H1 (cell line): ENCODE results near the gene PLCB3. TPM values are rescaled to one million over a fixed set of nuclear protein-coding genes. Genes with fewer than 3 reads are reported as not detected.

Experiments
- EP300 ChIP-seq, 2 experiments: IDR thresholded peaks; 1 replicate in 1 of 2; 2 replicates in 1 of 2; pipeline ENCODE4 v1.6.1; 2011 to 2012; ENCODE audit warnings: low read depth in 2 of 2, low read length in 2 of 2, mild to moderate bottlenecking in 2 of 2, borderline replicate concordance in 1 of 2, inconsistent platforms in 1 of 2, moderate library complexity in 1 of 2
- FOSL1 ChIP-seq: IDR thresholded peaks from 2 replicates; pipeline ENCODE4 v1.6.1; 2011; ENCODE audit warnings: mild to moderate bottlenecking, low read depth, low read length, moderate library complexity; ENCODE audit not compliant: insufficient read depth
- GTF2F1 ChIP-seq: IDR thresholded peaks from 2 replicates; pipeline ENCODE4 v1.6.1; 2012; ENCODE audit warnings: low read depth, low read length, improper control_type of control experiment, borderline replicate concordance
- HDAC6 ChIP-seq: IDR thresholded peaks from one replicate; pipeline ENCODE4 v1.7.1; 2012; ENCODE audit warnings: low read depth, mild to moderate bottlenecking, inconsistent platforms, low read length, moderate library complexity
- KDM5A ChIP-seq: fragments of 200-600 bp; IDR thresholded peaks from 2 replicates; pipeline ENCODE4 v1.7.1; 2012; ENCODE audit warnings: mild to moderate bottlenecking, low read length, inconsistent platforms, mixed read lengths
- POU5F1 ChIP-seq: IDR thresholded peaks from 2 replicates; pipeline ENCODE4 v1.6.1; 2011; ENCODE audit warnings: low read depth, mild to moderate bottlenecking, low read length, moderate library complexity
- RBBP5 ChIP-seq: IDR thresholded peaks from 2 replicates; pipeline ENCODE4 v1.7.1; 2012; ENCODE audit warnings: low read depth, mild to moderate bottlenecking, inconsistent platforms, low read length, moderate library complexity, borderline replicate concordance
- SIX5 ChIP-seq: IDR thresholded peaks from 2 replicates; pipeline ENCODE4 v1.6.1; 2011; ENCODE audit warnings: mild to moderate bottlenecking, low read depth, low read length
- TEAD4 ChIP-seq: IDR thresholded peaks from 2 replicates; pipeline ENCODE4 v1.6.1; 2012; ENCODE audit warnings: low read depth, low read length, inconsistent platforms, mixed read lengths
- polyA plus RNA-seq, 7 experiments: library from polyadenylated mRNA; depleted of rRNA in 3 of 7; stranded (reverse) in 5 of 7; unstranded in 2 of 7; fragments of >200 nt in 5 of 7; fragments of 200-250 nt in 2 of 7; gene quantifications; 1 replicate in 5 of 7; 2 replicates in 1 of 7; 4 replicates in 1 of 7; pipeline versions ENCODE4 v1.2.1 to v1.2.3, GENCODE V29; 2011 to 2013; ENCODE audit warnings: missing spikeins in 2 of 7, mixed read lengths in 2 of 7
- total RNA-seq: library from RNA; stranded (reverse); fragmentation: NEBNext Ultra II Directional; extraction: Animal tissue kit (Norgen Biotek cat#: 25700); gene quantifications from 2 replicates; pipeline ENCODE4 v1.2.1, GENCODE V29; 2021
- TF ChIP-seq, protein P1 (sequence below): fragments of 300-600 bp; sonication (generic); IDR thresholded peaks from 2 replicates; pipeline ENCODE4 v1.7.1; 2012; ENCODE audit warnings: low read length, moderate library complexity, mild to moderate bottlenecking, inconsistent platforms; ENCODE audit not compliant: insufficient replicate concordance

Gene PLCB3
- total and polyA plus RNA-seq, 2 of the 8 experiments (the other 6 are each of a cell fraction or from before 2014, with no cell fraction given): 47.2 to 104 TPM

DNA sequence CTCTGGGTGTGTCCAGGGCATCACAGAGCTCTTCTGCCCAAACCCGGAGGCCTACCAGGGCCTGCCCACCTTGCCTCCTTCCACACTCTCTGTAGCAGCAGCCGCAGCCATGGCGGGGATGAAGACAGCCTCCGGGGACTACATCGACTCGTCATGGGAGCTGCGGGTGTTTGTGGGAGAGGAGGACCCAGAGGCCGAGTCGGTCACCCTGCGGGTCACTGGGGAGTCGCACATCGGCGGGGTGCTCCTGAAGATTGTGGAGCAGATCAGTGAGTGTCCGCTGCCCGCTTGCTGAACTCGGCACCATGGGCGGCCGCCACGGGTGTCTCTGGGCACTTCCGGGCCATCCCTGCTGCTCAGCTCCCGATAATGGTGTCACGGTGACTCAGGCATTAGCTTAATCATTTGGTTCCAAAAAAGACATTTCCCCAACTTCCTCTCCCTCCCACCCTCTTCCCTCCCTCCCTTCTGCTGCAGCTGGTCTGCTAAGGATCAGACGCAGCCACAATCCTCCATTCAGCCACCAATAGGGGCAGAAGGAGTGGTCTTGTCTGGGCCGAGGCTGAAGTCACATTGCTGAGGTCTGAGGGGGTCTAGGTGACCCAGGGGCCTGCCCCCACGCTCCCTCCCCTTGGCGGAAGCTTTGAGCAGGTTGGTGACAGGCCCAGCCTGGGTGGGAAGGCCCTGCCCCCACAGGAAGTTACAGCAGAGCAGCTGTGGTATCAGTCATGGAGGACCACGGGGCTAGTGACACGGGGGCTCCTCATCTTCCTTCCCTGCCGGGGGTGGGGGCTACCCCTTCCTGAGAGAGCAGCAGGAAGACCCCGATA is 43.9 kb upstream of the PLCB3 start (continued):
- TF ChIP-seq, protein P1, sequence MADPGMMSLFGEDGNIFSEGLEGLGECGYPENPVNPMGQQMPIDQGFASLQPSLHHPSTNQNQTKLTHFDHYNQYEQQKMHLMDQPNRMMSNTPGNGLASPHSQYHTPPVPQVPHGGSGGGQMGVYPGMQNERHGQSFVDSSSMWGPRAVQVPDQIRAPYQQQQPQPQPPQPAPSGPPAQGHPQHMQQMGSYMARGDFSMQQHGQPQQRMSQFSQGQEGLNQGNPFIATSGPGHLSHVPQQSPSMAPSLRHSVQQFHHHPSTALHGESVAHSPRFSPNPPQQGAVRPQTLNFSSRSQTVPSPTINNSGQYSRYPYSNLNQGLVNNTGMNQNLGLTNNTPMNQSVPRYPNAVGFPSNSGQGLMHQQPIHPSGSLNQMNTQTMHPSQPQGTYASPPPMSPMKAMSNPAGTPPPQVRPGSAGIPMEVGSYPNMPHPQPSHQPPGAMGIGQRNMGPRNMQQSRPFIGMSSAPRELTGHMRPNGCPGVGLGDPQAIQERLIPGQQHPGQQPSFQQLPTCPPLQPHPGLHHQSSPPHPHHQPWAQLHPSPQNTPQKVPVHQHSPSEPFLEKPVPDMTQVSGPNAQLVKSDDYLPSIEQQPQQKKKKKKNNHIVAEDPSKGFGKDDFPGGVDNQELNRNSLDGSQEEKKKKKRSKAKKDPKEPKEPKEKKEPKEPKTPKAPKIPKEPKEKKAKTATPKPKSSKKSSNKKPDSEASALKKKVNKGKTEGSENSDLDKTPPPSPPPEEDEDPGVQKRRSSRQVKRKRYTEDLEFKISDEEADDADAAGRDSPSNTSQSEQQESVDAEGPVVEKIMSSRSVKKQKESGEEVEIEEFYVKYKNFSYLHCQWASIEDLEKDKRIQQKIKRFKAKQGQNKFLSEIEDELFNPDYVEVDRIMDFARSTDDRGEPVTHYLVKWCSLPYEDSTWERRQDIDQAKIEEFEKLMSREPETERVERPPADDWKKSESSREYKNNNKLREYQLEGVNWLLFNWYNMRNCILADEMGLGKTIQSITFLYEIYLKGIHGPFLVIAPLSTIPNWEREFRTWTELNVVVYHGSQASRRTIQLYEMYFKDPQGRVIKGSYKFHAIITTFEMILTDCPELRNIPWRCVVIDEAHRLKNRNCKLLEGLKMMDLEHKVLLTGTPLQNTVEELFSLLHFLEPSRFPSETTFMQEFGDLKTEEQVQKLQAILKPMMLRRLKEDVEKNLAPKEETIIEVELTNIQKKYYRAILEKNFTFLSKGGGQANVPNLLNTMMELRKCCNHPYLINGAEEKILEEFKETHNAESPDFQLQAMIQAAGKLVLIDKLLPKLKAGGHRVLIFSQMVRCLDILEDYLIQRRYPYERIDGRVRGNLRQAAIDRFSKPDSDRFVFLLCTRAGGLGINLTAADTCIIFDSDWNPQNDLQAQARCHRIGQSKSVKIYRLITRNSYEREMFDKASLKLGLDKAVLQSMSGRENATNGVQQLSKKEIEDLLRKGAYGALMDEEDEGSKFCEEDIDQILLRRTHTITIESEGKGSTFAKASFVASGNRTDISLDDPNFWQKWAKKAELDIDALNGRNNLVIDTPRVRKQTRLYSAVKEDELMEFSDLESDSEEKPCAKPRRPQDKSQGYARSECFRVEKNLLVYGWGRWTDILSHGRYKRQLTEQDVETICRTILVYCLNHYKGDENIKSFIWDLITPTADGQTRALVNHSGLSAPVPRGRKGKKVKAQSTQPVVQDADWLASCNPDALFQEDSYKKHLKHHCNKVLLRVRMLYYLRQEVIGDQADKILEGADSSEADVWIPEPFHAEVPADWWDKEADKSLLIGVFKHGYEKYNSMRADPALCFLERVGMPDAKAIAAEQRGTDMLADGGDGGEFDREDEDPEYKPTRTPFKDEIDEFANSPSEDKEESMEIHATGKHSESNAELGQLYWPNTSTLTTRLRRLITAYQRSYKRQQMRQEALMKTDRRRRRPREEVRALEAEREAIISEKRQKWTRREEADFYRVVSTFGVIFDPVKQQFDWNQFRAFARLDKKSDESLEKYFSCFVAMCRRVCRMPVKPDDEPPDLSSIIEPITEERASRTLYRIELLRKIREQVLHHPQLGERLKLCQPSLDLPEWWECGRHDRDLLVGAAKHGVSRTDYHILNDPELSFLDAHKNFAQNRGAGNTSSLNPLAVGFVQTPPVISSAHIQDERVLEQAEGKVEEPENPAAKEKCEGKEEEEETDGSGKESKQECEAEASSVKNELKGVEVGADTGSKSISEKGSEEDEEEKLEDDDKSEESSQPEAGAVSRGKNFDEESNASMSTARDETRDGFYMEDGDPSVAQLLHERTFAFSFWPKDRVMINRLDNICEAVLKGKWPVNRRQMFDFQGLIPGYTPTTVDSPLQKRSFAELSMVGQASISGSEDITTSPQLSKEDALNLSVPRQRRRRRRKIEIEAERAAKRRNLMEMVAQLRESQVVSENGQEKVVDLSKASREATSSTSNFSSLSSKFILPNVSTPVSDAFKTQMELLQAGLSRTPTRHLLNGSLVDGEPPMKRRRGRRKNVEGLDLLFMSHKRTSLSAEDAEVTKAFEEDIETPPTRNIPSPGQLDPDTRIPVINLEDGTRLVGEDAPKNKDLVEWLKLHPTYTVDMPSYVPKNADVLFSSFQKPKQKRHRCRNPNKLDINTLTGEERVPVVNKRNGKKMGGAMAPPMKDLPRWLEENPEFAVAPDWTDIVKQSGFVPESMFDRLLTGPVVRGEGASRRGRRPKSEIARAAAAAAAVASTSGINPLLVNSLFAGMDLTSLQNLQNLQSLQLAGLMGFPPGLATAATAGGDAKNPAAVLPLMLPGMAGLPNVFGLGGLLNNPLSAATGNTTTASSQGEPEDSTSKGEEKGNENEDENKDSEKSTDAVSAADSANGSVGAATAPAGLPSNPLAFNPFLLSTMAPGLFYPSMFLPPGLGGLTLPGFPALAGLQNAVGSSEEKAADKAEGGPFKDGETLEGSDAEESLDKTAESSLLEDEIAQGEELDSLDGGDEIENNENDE: no peak
- TF ChIP-seq FOSL1: no peak
- TF ChIP-seq EP300 (IDR thresholded peaks at IDR 0.05; ENCODE audit: borderline replicate concordance in 1 of 2, low read depth in 2 of 2, low read length in 2 of 2): no peak
- no peak for TF ChIP-seq TEAD4
- TF ChIP-seq HDAC6: no peak
- no peak for TF ChIP-seq GTF2F1
- TF ChIP-seq KDM5A: no peak
- TF ChIP-seq POU5F1: no peak
- no peak for TF ChIP-seq RBBP5
- TF ChIP-seq SIX5: no peak
